SK-N-SH treated with all-trans-retinoic acid at 6 μM for 48 hours (cell line): ENCODE results near the gene LYPD5.

Experiments used
- ATAC-seq: fragments of 200-7000 bp; cut with Tn5 transposase; 3 replicates; pipeline ENCODE4 v1.9.1; 2020; ENCODE audit warnings: mild to moderate bottlenecking, moderate library complexity
- ARNTL ChIP-seq: fragments of 450-650 bp; formaldehyde crosslinking; IDR thresholded peaks from 2 replicates; pipeline ENCODE4 v1.5.0; 2020; ENCODE audit warnings: low read depth, mild to moderate bottlenecking, moderate library complexity, borderline replicate concordance
- CREB5 ChIP-seq: fragments of 250-450 bp; sonication (Bioruptor Pico); IDR thresholded peaks from 2 replicates; pipeline ENCODE4 v1.5.1; 2020; ENCODE audit warnings: low read depth, mild to moderate bottlenecking, moderate library complexity
- CSDC2 ChIP-seq: fragments of 250-450 bp; sonication (Bioruptor Pico); IDR thresholded peaks from 2 replicates; pipeline ENCODE4 v1.5.0; 2020; ENCODE audit warnings: mild to moderate bottlenecking, moderate library complexity
- ESRRG ChIP-seq: fragments of 250-450 bp; sonication (Bioruptor Pico); IDR thresholded peaks from 2 replicates; pipeline ENCODE4 v1.6.1; 2021; ENCODE audit warnings: mild to moderate bottlenecking
- GLIS3 ChIP-seq: fragments of 250-450 bp; sonication (Bioruptor Pico); IDR thresholded peaks from 2 replicates; pipeline ENCODE4 v1.5.0; 2020; ENCODE audit warnings: mild to moderate bottlenecking, moderate library complexity
- ISL1 ChIP-seq: fragments of 250-450 bp; sonication (Bioruptor Pico); IDR thresholded peaks from 2 replicates; pipeline ENCODE4 v2.1.2; 2022; ENCODE audit warnings: mild to moderate bottlenecking, moderate library complexity
- OSR1 ChIP-seq: fragments of 250-450 bp; sonication (Bioruptor Pico); IDR thresholded peaks from 2 replicates; pipeline ENCODE4 v1.8.0; 2022; ENCODE audit warnings: moderate library complexity, mild to moderate bottlenecking, inconsistent platforms
- PATZ1 ChIP-seq: fragments of 250-450 bp; sonication (Bioruptor Pico); IDR thresholded peaks from 2 replicates; pipeline ENCODE4 v1.8.0; 2020; ENCODE audit warnings: mild to moderate bottlenecking, moderate library complexity, borderline replicate concordance
- POU6F1 ChIP-seq: fragments of 250-450 bp; sonication (Bioruptor Pico); IDR thresholded peaks from 2 replicates; pipeline ENCODE4 v1.8.0; 2021; ENCODE audit warnings: low read depth, mild to moderate bottlenecking, moderate library complexity, borderline replicate concordance
- RARB ChIP-seq: fragments of 250-450 bp; sonication (Bioruptor Pico); IDR thresholded peaks from 2 replicates; pipeline ENCODE4 v1.8.0; 2021; ENCODE audit warnings: mild to moderate bottlenecking, moderate library complexity
- SNAI2 ChIP-seq: fragments of 250-450 bp; sonication (Bioruptor Pico); IDR thresholded peaks from 2 replicates; pipeline ENCODE4 v1.5.0; 2020; ENCODE audit warnings: mild to moderate bottlenecking, moderate library complexity
- TCF4 ChIP-seq: fragments of 250-450 bp; sonication (Bioruptor Pico); IDR thresholded peaks from 2 replicates; pipeline ENCODE4 v1.8.0; 2021; ENCODE audit warnings: mild to moderate bottlenecking, moderate library complexity, borderline replicate concordance
- TOX ChIP-seq: fragments of 250-450 bp; sonication (Bioruptor Pico); IDR thresholded peaks from 2 replicates; pipeline ENCODE4 v1.8.0; 2021; ENCODE audit warnings: mild to moderate bottlenecking, moderate library complexity, borderline replicate concordance
- TSHZ2 ChIP-seq: fragments of 250-450 bp; sonication (Bioruptor Pico); IDR thresholded peaks from 2 replicates; pipeline ENCODE4 v1.5.0; 2020; ENCODE audit warnings: mild to moderate bottlenecking, moderate library complexity
- ZC3H10 ChIP-seq: fragments of 250-450 bp; sonication (Bioruptor Pico); IDR thresholded peaks from 2 replicates; pipeline ENCODE4 v1.5.1; 2021; ENCODE audit warnings: mild to moderate bottlenecking, moderate library complexity
- ZFP3 ChIP-seq: fragments of 250-450 bp; sonication (Bioruptor Pico); IDR thresholded peaks from 2 replicates; pipeline ENCODE4 v1.5.0; 2020; ENCODE audit warnings: mild to moderate bottlenecking, moderate library complexity
- ZFP30 ChIP-seq: fragments of 450-650 bp; formaldehyde crosslinking; IDR thresholded peaks from 2 replicates; pipeline ENCODE4 v1.5.0; 2022; ENCODE audit warnings: mild to moderate bottlenecking, moderate library complexity
- ZNF565 ChIP-seq: fragments of 450-650 bp; formaldehyde crosslinking; conservative IDR thresholded peaks from 2 replicates; pipeline ENCODE4 v1.5.0; 2020; ENCODE audit warnings: low read depth, mild to moderate bottlenecking, moderate library complexity
- ZNF70 ChIP-seq: fragments of 450-650 bp; formaldehyde crosslinking; IDR thresholded peaks from 2 replicates; pipeline ENCODE4 v1.5.0; 2020; ENCODE audit warnings: mild to moderate bottlenecking, moderate library complexity
- TF ChIP-seq, protein P1 (sequence below): fragments of 250-450 bp; sonication (Bioruptor Pico); IDR thresholded peaks from 2 replicates; pipeline ENCODE4 v1.5.1; 2021; ENCODE audit warnings: mild to moderate bottlenecking, moderate library complexity

Gene LYPD5

DNA sequence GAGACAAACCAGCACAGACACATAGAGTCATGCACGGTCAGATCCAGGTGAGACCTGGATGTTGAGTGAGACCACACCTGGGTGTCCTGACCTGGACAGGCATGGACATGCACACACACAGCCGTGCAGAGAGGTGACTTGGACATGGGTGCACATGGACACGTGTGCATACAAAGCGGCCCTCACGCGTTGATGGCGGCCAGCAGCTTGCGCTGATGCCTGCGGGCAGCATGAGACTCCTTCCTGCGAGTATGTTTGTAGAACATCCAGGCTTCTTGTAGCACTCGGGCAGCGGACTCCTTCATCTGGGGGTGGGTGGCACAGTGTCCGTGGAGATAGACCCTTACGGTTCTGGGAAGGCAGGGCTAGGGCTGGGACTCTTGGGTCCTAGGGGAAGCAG is 33.0 kb downstream of the LYPD5 start:
- no peak for ATAC-seq
- TF ChIP-seq CSDC2 (no peak), ZFP30 (CRISPR knock-in tag) (no peak), OSR1 (CRISPR knock-in tag) (no peak), POU6F1 (CRISPR knock-in tag) (no peak), ZC3H10 (CRISPR knock-in tag) (no peak), GLIS3 (CRISPR knock-in tag) (no peak), SNAI2 (CRISPR knock-in tag) (no peak), PATZ1 (CRISPR knock-in tag) (no peak), RARB (CRISPR knock-in tag) (no peak), ZNF565 (no peak), ISL1 (CRISPR knock-in tag) (no peak), CREB5 (no peak), ZNF70 (CRISPR knock-in tag) (no peak), ZFP3 (CRISPR knock-in tag) (no peak), TOX (no peak), TCF4 (CRISPR knock-in tag) (no peak)
- TF ChIP-seq, protein P1, sequence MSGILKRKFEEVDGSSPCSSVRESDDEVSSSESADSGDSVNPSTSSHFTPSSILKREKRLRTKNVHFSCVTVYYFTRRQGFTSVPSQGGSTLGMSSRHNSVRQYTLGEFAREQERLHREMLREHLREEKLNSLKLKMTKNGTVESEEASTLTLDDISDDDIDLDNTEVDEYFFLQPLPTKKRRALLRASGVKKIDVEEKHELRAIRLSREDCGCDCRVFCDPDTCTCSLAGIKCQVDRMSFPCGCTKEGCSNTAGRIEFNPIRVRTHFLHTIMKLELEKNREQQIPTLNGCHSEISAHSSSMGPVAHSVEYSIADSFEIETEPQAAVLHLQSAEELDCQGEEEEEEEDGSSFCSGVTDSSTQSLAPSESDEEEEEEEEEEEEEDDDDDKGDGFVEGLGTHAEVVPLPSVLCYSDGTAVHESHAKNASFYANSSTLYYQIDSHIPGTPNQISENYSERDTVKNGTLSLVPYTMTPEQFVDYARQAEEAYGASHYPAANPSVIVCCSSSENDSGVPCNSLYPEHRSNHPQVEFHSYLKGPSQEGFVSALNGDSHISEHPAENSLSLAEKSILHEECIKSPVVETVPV (CRISPR knock-in tag), result no peak

- TF ChIP-seq TSHZ2 (CRISPR knock-in tag), result no peak
- TF ChIP-seq ARNTL (CRISPR knock-in tag), result no peak
- no peak for TF ChIP-seq ISL1 (CRISPR knock-in tag)
- TF ChIP-seq ZNF565, result no peak
- TF ChIP-seq ESRRG (CRISPR knock-in tag), result no peak
- no peak for TF ChIP-seq ZFP3 (CRISPR knock-in tag)
- TF ChIP-seq PATZ1 (CRISPR knock-in tag), result no peak
- no peak for ATAC-seq
Measured at GRCh38 chr19:43768273-43769050, 33.8 kb downstream of the LYPD5 start.
